BE2C (cell line): Measurements from ENCODE around the gene RIC3.

Experiments
- DNase-seq: peaks from one replicate; pipeline ENCODE4 v3.0.0-alpha.2; 2020
- H3K27me3 ChIP-seq: fragments of 250-450 bp; sonication (Bioruptor Pico); 2 replicates; pipeline ENCODE4 v1.5.1; 2020; ENCODE audit warnings: mild to moderate bottlenecking
- H3K36me3 ChIP-seq: fragments of 250-450 bp; sonication (Bioruptor Pico); 2 replicates; pipeline ENCODE4 v1.5.1; 2020; ENCODE audit warnings: mild to moderate bottlenecking
- H3K4me1 ChIP-seq: fragments of 250-450 bp; sonication (Bioruptor Pico); 2 replicates; pipeline ENCODE4 v1.5.1; 2020
- H3K4me3 ChIP-seq: 2 replicates; pipeline ENCODE4 v1.5.1; 2011; ENCODE audit warnings: low read depth, low read length
- H3K9me3 ChIP-seq: fragments of 250-450 bp; sonication (Bioruptor Pico); 2 replicates; pipeline ENCODE4 v1.5.1; 2020
- CTCF ChIP-seq: IDR thresholded peaks from 2 replicates; pipeline ENCODE4 v1.5.1; 2012; ENCODE audit warnings: mild to moderate bottlenecking, low read depth, low read length

The RIC3 gene

GRCh38 chr11:8111636-8112035, 57.2 kb downstream of the RIC3 start:
- DNase-seq, result no peak
- no peaks in the 10 kb centered on the region for H3K27me3 ChIP-seq
- H3K4me1 ChIP-seq, result no peaks in the 10 kb centered on the region
- H3K9me3 ChIP-seq, result no peaks in the 10 kb centered on the region
- peaks cover 5% of the 10 kb centered on the region; the same call in 1 of the 2 replicates for H3K36me3 ChIP-seq
- no peak overlapping the region for H3K4me3 ChIP-seq
- TF ChIP-seq CTCF, result no peak

GRCh38 chr11:8110396-8110795, 58.4 kb downstream of the RIC3 start:
- TF ChIP-seq CTCF, result no peak
- H3K9me3 ChIP-seq, result no peaks in the 10 kb centered on the region
- no peak overlapping the region for H3K4me3 ChIP-seq
- DNase-seq, result no peak
- no peaks in the 10 kb centered on the region for H3K27me3 ChIP-seq
- H3K36me3 ChIP-seq, result peaks cover 9% of the 10 kb centered on the region
- H3K4me1 ChIP-seq, result no peaks in the 10 kb centered on the region

GRCh38 chr11:8109675-8110074, 59.1 kb downstream of the RIC3 start:
- TF ChIP-seq CTCF, result no peak
- H3K27me3 ChIP-seq, result no peaks in the 10 kb centered on the region

GRCh38 chr11:8108421-8108820, 60.4 kb downstream of the RIC3 start:
- Histone ChIP-seq H3K4me3 (no peak overlapping the region), H3K27me3 (no peaks in the 10 kb centered on the region), H3K36me3 (peaks cover 13% of the 10 kb centered on the region), H3K9me3 (no peaks in the 10 kb centered on the region), H3K4me1 (no peaks in the 10 kb centered on the region)
- no peak for DNase-seq
- TF ChIP-seq CTCF, result no peak

More at GRCh38 chr11:8109675-8110074, 59.1 kb downstream of the RIC3 start:
- Histone ChIP-seq H3K36me3 (peaks cover 9% of the 10 kb centered on the region), H3K4me1 (no peaks in the 10 kb centered on the region), H3K4me3 (no peak overlapping the region), H3K9me3 (no peaks in the 10 kb centered on the region)
- no peak for DNase-seq

GRCh38 chr11:8107642-8108041, 61.2 kb downstream of the RIC3 start:
- no peaks in the 10 kb centered on the region for H3K9me3 ChIP-seq
- peaks cover 13% of the 10 kb centered on the region for H3K36me3 ChIP-seq
- TF ChIP-seq CTCF, result no peak

GRCh38 chr11:8106679-8107078, 62.1 kb downstream of the RIC3 start:
- Histone ChIP-seq H3K4me3 (no peak overlapping the region), H3K4me1 (no peaks in the 10 kb centered on the region), H3K27me3 (no peaks in the 10 kb centered on the region), H3K36me3 (peaks cover 22% of the 10 kb centered on the region), H3K9me3 (no peaks in the 10 kb centered on the region)
- no peak for TF ChIP-seq CTCF
- no peak for DNase-seq

More at GRCh38 chr11:8107642-8108041, 61.2 kb downstream of the RIC3 start:
- Histone ChIP-seq H3K4me3 (no peak overlapping the region), H3K4me1 (no peaks in the 10 kb centered on the region), H3K27me3 (no peaks in the 10 kb centered on the region)
- DNase-seq, result no peak
